HG03521 (cell line): ENCODE results near the gene NUP42.
"Not testable (repeated sequence)": the region's sequence is repeated elsewhere in the genome, so short reads cannot be mapped to it uniquely, and the experiment has no call there.

ENCODE experiments used
- ATAC-seq: cut with Tn5 transposase; IDR thresholded peaks from one replicate; pipeline ENCODE4 v1.9.1; 2021; ENCODE audit warnings: mild to moderate bottlenecking, moderate library complexity; ENCODE audit not compliant: unreplicated experiment

NUP42 gene

GRCh38 chr7:23200331-23200730 is 18.5 kb downstream of the NUP42 start:
- ATAC-seq, result no peak

- no peak for ATAC-seq
These were observed 22.4 kb downstream of the NUP42 start for GRCh38 chr7:23204241-23204640.

GRCh38 chr7:23205577-23205908 is 23.7 kb downstream of the NUP42 start:
- no peak for ATAC-seq

GRCh38 chr7:23205909-23206767 is 24.3 kb downstream of the NUP42 start:
- peak; percentile 49 for ATAC-seq

GRCh38 chr7:23207021-23207420 is 25.2 kb downstream of the NUP42 start:
- no peak for ATAC-seq

- ATAC-seq, result no peak
These were observed 26.0 kb downstream of the NUP42 start for GRCh38 chr7:23207884-23208283.

GRCh38 chr7:23208316-23208715 is 26.5 kb downstream of the NUP42 start:
- no peak for ATAC-seq

GRCh38 chr7:23210506-23210905 is 28.7 kb downstream of the NUP42 start:
- no peak for ATAC-seq

- ATAC-seq, result no peak
These were observed 29.7 kb downstream of the NUP42 start for GRCh38 chr7:23211589-23211988.

- ATAC-seq, result no peak
These were observed 30.5 kb downstream of the NUP42 start for GRCh38 chr7:23212395-23212794.

- no peak for ATAC-seq
These were observed 31.0 kb downstream of the NUP42 start for GRCh38 chr7:23212841-23213240.

- no peak for ATAC-seq
These were observed 31.9 kb downstream of the NUP42 start for GRCh38 chr7:23213755-23214154.

GRCh38 chr7:23214423-23214822 is 32.6 kb downstream of the NUP42 start:
- no peak for ATAC-seq

- no peak for ATAC-seq
These were observed 33.1 kb downstream of the NUP42 start for GRCh38 chr7:23214938-23215337.

GRCh38 chr7:23216021-23216420 is 34.2 kb downstream of the NUP42 start:
- ATAC-seq, result no peak

- ATAC-seq, result no peak
These were observed 36.3 kb downstream of the NUP42 start for GRCh38 chr7:23218196-23218595.

- ATAC-seq, result no peak
These were observed 39.0 kb downstream of the NUP42 start for GRCh38 chr7:23220690-23221305.

- ATAC-seq, result no peak
These were observed 40.7 kb downstream of the NUP42 start for GRCh38 chr7:23222439-23223030.

- not testable (repeated sequence) for ATAC-seq
These were observed 42.5 kb downstream of the NUP42 start for GRCh38 chr7:23224364-23224763.

- no peak for ATAC-seq
These were observed 45.1 kb downstream of the NUP42 start for GRCh38 chr7:23226844-23227450.

GRCh38 chr7:23228412-23228811 is 46.6 kb downstream of the NUP42 start:
- ATAC-seq, result no peak

GRCh38 chr7:23230641-23231101 is 48.8 kb downstream of the NUP42 start:
- no peak for ATAC-seq
